Stimulated activated CD4-positive, alpha-beta T cell treated with anti-CD3 and anti-CD28 coated beads, Interleukin-12 subunit alpha, Interleukin-12 subunit beta, amount 100 ng/mL, for 4 hours (primary cell): ENCODE measurements around the gene BANP.
A peak's percentile ranks its signal among the peaks of the same experiment; 100 is the strongest.
"Not testable (repeated sequence)": the region's sequence is repeated elsewhere in the genome, so short reads cannot be mapped to it uniquely, and the experiment has no call there.

Experiments used
- DNase-seq: peaks from one replicate; pipeline ENCODE4 v3.0.0-alpha.2; 2020

BANP gene

GRCh38 chr16:87966685-87967185, 15.5 kb downstream of the BANP start:
- no peak for DNase-seq

DNA sequence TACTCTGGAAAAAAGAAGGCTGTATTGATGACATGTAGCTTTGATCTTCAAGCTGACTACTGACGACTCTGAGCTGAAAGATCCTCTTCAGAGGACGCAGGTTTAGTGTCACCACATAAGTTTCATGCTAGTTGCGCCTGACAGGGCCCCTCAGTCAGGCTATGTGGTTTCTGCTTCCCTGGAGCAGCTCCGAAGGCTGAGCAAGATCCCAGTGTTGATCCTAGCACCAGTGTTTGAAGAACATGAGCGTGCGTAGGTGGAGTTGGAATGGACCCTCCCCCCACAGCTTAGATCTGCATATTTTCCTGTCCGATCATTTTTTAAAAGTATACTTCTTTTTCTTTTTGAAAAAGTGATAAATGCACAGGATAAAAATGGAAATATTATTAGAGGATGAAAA, 17.3 kb downstream of the BANP start:
- no peak for DNase-seq

- DNase-seq = no peak
Observed at GRCh38 chr16:87970186-87970585, 19.0 kb downstream of the BANP start.

- no peak for DNase-seq
Observed at GRCh38 chr16:87971933-87972332, 20.7 kb downstream of the BANP start.

- no peak for DNase-seq
Observed at GRCh38 chr16:87973717-87974116, 22.5 kb downstream of the BANP start.

DNA sequence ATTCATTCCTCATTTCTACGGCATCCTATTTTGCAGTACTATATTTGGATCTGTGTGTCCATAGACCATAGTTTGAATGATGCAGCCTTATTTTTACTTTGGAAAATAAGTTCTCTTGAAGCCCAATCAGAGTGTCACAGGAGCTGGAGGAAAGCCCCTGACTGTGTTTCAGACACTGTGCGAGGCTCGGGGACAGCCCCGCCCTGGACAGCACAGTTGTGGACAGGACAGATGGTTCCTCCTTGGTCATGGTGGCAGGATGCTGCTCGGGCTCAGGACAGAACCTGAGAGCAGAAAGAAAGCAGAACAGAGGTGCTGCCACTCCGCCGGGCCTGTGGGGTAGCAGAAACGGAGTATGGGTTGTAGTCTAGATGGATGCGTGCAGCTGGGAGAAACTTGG, 22.9 kb downstream of the BANP start:
- DNase-seq = no peak

GRCh38 chr16:87976665-87977064, 25.4 kb downstream of the BANP start:
- DNase-seq = no peak

- no peak for DNase-seq
Observed at GRCh38 chr16:87978127-87978526, 26.9 kb downstream of the BANP start.

GRCh38 chr16:87979352-87979751, 28.1 kb downstream of the BANP start:
- DNase-seq = no peak

DNA sequence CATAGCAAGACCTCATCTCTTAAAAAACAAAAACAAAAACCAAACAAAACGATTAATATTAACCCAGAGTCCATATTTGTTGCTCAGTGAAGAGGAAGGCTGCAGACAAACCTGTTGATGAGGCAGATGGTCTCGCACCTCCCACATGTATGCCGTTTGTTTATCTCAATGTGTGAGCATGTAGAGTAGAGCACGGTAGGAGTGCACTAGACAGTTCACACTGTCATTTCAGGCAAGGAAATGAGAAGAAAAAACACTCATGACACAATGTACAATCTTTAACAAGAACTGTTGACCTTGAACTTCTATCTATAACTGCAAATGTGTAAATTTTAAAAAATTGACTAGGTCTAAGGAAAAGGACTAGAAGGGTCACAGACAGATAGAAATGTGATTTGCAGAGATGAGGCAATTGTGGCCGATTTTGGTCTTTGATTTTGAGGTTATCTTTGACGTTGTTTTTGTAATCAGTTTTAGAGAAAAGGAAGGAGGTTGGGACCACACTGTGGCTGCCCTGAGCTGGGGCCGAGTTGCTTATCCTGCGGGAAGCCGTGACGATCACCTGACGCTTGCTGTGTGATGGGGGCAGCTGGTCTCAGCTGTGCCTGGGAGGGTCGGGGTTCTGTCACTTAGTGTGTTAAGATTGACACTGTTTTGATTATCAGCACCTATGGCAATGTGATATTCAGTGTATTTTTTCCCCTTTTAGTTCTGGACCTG, 28.8 kb downstream of the BANP start:
- DNase-seq = not testable (repeated sequence)

DNA sequence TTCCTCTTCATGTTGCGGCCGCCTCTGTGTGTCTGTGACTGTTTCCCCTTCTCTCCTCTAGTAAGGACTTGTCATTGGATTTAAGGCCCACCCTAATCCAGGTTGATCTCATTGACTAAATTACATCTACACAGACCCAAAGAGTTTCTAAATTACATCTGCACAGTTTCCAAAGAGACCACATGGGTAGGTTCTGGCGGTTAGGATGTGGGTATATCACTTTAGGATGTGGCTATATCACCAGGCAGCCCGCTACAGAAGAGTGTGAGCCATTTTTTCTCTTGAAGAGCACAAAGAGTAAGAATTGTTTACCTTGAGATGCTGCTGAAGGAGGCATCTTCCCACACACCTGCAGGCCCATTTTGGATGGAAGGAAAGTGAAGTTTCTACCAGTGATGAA, 30.1 kb downstream of the BANP start:
- not testable (repeated sequence) for DNase-seq

DNA sequence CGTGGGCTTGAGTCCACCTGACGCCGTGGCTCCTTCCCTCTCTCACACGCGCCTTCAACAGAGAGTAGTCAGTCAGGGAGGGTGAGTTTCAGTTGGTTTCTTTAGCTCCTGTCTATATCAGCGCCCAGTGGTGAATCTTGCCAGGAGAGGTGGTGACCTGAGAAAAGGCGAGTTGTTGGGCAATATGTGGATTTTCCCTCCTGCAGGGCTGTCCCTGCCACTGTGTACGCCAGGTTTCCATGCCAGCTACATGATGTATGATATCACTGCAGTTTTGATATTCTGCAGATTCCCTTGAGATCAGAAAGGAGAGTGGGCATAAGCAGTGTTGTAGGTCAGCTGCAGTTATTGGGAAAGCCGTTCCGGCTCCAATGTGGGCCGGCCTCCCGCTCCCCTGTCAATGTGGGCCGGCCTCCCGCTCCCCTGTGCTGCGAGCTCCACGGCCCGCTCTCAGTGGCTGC, 31.4 kb downstream of the BANP start:
- no peak for DNase-seq

GRCh38 chr16:87983072-87983736, 32.0 kb downstream of the BANP start:
- not testable (repeated sequence) for DNase-seq

DNA sequence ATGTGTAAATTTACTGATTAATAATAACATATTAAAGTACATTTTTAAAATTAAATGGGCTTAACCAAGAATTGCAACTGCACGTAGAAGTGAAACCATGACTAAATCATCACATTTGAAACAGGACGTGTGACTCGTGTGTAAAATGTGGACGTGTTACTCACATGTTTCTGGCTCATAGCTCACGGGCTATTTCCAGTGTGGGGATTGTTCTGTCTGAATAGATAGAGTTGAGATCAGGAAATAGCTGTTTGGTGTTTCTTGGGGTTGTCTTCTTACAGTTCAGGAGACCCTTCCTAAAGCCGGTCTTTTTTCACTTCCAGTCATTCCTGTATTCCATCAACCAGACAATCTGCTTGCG, 32.5 kb downstream of the BANP start:
- not testable (repeated sequence) for DNase-seq

DNA sequence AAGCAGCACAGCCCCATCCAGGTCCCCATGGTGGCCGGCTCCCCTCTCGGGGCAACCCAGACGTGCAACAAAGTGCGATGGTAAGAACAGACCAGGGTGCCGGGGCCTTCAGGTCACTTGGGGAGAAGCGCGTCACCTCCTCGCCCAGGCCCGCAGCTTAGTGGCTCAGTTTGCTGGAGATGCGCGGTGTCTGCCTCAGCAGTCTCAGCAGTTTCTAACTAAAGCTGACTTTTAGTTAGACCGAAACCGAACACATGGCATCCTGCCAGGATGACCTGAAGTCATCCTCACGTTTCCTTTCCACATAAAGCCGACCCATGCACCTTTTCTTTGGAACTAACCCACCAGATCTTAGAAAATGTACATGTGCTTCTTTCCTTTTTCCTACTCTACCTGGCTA, 32.9 kb downstream of the BANP start:
- not testable (repeated sequence) for DNase-seq

- DNase-seq = no peak
Observed at GRCh38 chr16:87984632-87985267, 33.5 kb downstream of the BANP start.

DNA sequence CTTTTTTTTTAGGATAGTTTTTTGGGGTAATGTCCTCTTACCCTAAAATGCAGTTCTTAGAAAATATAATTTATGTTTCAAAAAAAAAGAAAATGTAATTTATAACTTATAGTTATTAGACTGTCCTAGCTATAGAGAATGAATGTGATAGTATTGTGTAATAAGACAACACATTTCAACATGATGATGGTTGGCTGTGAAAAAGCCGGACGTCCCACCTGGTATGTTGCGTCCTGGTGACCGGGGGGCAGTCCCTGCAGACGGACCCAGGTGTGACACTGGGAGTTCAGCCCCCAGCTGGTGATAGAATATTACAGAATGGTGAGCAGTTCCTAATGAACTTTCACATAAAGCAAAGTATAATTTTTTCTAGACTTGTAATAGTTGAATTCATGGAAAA, 34.3 kb downstream of the BANP start:
- DNase-seq = not testable (repeated sequence)

DNA sequence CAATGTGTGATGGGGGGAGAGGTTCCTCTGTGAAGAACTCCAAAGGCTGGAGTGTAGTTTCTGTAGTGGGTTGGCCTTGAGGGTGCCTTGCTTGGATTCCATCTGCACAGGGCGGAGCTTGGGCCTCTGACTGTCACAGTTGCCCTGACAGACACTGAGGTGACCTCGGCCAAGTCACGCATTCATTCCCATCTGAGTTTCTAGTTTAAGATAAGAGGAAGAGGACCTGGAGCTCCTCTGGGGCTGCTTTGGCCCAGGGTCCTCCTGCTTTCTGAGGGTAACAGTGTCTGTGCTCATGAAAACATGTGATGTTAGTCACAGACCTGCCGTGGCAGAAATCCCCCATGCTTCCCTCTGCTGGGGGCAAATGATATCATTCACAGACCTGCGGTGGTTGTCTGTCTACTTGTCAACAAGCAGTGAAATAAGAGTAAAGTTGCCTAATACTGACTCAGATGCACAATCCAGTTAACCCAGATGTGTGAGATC, 35.2 kb downstream of the BANP start:
- DNase-seq = peak; percentile 21

DNA sequence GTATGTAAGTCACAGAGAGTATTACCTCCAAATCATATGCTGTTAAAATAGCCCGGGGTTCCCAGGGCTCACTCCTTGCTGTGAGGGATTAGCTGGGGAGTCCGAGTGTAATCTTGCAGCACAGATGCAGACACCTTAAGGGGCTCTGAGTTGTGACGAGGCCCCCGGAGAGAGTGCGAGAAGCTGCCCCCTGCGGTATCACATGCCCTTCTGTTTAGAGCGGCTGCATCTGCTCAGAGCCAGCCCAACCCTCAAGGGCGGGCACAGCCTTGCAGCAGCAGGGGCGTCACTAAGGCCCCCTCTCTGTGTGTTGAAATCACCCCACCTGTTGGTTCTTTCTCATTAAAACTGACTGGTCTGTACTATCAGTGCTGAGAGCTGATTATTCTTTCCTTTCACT, 37.4 kb downstream of the BANP start:
- not testable (repeated sequence) for DNase-seq

DNA sequence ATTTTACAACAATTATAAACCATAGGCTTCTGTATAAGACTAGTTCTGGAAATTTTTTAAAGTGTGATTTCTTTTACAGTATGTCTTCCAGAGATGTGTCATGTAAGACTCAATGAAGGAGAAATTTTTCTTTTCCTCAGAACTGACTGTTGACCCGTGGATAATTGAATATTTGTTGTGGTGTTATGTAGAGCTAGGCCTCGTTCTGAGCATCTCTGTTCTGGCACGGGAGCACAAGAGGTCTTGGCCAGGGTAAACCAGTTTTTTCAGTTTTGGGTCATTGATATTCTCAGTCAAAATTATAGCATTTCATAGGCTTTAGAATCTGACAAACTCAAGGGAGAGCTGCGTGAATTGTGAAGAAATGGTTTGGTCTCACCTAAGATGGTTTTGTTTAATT, 39.0 kb downstream of the BANP start:
- DNase-seq = not testable (repeated sequence)

DNA sequence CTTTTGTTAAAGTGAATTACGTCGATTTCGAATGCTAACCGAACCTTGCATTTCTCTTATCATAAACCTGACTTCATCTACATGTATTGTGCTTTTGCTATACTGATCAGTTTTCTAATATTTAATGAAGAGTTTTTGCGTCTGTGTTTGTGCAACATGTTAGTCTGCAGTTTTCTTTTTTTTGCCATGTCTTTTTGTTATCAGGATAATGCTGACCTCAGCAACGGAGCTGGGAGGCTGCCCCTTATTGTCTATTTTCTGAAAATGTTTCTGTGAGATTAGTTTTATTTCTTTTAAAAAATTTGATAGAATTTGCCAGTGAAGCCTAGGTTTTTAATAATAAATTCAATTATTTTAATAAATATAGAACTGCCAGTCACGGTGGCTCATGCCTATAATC, 40.9 kb downstream of the BANP start:
- DNase-seq = not testable (repeated sequence)

- no peak for DNase-seq
Observed at GRCh38 chr16:87993901-87994300, 42.7 kb downstream of the BANP start.

DNA sequence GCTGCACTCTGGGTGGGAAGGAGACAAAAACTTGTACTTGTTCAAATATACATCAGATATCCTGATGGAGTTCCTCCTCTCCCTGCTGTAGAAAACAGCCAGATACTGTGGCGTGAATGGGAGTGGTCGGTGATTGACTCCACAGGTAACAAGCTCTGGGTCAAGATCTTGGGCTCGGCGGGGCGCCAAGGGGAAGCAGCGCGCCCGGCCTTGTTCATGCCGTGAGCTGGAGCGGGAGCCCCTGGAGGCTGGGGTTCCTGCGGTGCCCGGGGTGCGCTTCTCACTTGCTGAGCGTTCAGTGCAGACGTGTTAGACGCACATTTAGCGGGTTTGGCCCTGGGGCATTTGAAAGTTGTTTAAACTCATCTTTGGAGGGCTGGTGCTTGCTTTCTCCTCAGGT, 44.4 kb downstream of the BANP start:
- no peak for DNase-seq
